NCI-H1436 (cell line): ENCODE results near the gene GXYLT2.
"Not testable (repeated sequence)": the region's sequence is repeated elsewhere in the genome, so short reads cannot be mapped to it uniquely, and the experiment has no call there.

ENCODE experiments used
- DNase-seq: peaks from one replicate; lab custom pipeline; 2025; lab: John Stamatoyannopoulos, UW

Gene GXYLT2

DNA sequence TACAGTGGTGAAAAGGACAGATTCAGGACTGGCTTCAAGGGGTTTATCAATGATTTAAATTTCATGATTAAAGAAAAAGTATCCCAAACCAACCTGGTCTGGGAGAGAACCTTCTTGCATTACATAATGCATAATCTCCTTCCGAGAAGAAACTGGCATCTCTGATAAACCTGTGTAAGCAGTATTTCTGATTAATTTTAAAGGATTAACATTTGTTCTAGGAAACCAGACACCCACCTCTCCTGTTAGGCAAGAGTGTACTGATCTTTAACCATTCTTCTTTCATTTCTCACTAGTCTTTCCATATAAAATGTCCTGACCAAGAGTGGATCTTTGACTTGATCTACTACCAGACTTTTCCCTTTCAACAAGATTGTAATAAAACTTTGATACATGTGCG, 85.9 kb downstream of the GXYLT2 start:
- DNase-seq, result no peak

DNA sequence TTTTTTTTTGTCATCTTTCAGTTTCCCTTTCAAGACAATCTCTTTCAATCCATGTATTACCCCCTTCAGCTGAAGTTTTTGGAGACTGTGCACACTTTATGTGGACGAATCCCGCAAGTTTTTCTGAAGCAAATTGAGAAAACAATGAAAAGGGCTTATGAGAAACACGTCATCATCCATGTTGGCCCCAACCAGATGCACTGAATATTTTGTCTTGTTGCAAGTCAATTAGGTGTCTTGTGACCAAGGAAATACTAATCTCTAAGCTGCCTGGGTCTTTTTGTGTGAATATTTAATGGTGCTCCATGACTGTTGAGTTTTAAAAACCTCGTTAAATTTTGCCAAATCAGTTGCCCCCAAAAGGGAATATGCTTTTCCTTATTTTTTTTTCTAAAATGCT, 87.1 kb downstream of the GXYLT2 start:
- no peak for DNase-seq

DNA sequence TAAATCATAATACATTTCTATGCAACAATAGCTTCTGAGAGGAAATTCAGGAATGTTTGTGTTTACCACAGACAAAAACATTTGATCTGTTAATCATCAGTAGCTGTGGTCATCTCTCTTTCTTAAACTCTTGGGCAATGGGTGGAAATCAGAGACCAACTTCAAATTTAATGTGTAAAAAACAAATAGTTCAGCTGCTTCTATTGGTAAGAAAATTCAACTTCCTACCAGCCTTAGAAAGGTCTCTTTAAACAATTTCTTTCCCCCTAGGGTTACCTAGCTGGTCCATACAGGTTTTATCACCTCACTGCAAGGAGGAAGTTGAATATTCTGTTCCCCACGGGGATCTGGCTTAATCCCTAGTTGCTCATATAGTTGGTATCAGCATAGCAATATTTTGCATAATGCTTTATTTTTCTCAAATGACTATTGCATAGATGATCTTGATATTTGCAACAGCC, 88.5 kb downstream of the GXYLT2 start:
- DNase-seq, result no peak

DNA sequence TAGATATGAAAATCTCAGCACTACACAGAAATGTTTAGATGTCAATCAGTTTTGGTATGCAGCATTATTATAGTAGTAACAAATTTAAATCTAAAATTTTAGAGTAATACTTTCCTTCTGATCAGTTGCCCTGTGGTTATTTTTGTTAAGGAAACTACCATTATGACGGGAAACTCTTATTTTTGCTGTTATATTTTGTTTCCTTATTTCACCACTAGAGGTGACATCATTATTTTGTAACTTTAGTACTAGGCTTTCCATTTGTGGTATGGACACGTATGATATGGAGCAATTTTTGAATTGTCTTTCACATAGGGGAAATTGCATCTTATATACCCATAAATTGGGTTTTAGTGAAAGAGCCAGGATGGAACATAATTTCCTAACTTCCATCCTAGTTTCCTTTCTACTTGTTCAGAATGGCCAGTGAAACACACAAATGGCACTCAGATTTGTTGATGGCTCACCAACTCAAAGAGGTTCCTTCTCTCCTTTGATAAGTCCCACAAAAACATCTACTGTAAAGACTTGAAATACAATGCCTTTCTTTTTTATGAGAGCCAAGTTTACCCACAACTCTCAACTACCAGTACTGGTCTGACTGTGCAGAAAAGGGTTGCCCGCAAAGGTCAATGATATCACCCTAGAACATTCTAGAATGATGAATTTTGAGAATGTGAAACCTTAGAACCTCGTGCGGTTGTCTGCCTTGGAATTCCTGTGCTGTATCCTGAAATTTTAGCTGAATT, 89.4 kb downstream of the GXYLT2 start:
- DNase-seq, result no peak

DNA sequence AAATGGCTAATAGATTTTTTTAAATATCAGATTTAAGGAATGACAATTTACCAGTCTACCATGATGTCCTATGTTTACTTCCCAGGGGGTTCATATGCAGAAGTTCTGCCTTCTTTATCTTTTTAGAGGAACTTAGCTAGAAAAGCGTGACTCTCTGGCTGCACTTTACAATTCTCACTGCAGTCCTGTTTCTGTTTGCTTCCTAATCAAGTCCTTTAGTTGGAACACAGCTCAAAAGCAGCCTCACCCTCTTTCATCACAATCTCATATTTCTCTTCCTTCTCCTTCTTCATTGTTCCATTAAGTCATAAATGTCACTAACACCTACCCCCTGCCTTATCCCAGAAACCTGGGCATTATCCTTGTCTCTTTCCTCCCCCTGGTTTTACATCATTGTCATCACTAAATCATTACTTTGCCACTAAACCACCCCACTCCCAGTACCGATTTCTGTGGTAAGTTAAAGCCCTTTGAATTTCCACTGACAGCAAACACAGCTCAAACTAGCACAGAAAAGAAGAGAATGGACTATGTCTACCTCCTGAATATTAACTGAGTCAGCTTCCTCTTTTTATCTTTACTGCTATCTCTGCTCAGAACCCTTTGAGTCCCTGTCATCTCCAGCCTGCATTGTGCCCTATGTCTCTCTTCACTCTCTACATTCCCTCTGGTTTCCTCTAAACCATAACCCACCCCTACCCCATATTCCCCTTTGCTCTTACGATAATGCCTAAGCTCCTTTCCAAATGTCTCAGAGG, 94.9 kb downstream of the GXYLT2 start:
- no peak for DNase-seq

DNA sequence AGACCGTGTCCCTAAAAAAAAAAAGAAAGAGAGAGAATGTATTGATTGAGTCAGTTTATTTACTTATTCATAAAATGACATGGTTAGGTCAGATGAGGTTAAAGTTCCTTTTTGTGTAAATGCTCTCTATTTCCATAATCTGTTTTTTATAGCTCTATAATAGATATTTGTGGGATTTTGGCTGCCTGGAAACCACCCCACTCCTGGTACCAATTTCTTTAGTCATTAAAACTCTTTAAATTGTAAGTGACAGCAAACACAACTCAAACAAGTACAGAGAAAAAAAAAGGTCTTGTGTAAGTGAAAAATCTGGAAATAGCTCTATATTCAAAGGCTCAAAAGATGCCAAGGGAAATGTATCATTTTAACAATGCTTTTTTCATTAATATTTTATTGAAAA, 97.7 kb downstream of the GXYLT2 start:
- DNase-seq, result no peak

DNA sequence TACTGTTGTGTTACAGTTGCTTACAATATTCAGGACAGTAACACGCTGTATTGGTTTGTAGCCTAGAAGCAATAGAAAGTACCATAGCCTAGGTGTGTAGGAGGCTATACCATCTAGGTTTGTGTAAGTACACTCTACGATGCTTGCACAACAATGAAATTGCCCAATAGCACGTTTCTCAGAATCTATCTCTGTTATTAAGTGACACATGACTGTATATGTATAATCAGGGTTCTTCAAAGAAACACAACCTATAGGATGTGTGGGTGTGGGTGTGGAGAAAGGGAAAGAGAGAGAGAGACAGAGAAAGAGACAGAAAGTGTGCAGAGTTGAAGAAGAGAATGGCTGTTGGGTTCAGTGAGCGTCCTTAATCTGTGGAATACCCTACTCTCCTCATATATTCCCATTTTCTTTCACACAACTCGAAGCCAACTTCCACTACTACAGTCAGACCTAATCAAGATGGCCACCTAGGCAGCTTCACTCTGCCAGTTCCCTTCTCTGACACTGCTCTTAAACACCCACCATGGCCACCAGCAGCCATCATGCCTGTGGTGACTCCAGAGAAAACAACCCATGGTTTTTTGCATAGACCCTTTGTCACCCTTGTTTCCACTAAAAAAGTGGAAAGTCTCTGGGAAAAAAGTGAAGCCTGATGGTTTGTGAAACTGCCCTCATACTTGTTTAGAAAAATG, 103.0 kb downstream of the GXYLT2 start:
- no peak for DNase-seq

DNA sequence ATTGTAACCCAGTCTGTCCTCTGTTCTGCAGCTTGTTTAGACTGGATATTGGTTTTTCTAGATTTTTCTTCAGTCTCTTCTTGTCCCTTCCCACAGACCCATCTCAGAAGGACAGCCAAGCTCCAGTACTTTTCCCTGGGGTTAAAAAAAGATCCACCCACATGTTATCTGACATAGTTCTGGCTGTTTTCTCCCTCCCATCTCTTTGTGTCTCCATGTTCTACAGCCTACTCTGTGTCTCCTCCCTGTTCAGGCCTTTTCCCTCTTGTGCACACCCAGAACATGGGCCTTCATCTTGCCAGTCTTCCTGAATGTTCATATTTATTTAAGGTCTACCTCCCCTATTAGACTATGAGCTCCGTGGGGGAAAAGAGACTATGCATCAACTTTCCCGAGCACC, 103.7 kb downstream of the GXYLT2 start:
- DNase-seq, result no peak

DNA sequence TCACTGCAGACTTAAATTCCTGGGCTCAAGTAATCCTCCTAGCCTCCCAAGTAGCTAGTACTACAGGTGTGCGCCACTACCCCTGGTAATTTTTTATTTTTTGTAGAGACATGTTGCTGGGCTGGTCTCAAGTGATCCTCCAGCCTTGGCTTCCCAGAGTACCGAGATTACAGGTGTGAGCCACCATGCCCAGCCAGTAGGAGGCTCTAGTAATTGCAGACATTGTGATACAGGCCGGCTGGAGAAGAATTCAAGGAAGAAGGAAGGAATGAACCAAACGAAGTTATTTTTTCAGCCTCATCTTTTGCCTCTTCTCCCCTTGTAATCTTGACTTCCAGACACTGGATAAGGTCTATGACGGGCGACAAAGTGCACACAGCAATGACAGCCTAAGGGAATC, 105.5 kb downstream of the GXYLT2 start:
- no peak for DNase-seq

DNA sequence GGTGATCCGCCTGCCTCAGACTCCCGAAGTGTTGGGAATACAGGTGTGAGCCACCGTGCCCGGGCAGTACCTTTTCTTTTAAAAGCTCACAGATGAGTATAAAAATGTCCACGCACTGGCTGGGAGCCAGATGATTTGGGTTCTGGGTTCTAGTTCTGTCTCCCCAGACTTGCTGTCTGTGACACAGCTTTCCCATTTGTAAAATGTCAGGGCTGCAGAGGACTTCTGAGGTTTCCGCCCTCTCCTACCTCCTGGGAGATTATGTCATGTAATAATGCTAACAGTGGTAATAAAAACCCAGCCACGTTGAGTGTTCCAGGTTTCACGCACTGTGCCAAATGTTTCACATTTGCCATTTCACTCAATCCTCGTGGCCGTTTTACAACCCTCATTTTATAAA, 107.5 kb downstream of the GXYLT2 start:
- no peak for DNase-seq

DNA sequence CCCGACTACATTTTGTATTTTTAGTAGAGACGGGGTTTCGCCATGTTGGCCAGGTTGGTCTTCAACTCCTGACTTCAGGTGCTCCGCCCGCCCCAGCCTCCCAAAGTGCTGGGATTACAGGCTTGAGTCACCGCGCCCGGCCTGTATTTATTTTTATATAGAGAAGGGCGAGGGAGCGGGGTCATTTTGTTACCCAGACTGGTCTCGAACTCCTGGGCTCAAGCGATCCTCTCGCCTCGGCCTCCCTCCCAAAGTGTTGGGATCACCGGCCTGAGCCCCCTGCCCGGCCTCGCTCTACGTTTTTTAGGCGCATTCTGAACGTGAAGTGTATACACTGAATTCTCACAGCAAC, 108.3 kb downstream of the GXYLT2 start:
- no peak for DNase-seq

DNA sequence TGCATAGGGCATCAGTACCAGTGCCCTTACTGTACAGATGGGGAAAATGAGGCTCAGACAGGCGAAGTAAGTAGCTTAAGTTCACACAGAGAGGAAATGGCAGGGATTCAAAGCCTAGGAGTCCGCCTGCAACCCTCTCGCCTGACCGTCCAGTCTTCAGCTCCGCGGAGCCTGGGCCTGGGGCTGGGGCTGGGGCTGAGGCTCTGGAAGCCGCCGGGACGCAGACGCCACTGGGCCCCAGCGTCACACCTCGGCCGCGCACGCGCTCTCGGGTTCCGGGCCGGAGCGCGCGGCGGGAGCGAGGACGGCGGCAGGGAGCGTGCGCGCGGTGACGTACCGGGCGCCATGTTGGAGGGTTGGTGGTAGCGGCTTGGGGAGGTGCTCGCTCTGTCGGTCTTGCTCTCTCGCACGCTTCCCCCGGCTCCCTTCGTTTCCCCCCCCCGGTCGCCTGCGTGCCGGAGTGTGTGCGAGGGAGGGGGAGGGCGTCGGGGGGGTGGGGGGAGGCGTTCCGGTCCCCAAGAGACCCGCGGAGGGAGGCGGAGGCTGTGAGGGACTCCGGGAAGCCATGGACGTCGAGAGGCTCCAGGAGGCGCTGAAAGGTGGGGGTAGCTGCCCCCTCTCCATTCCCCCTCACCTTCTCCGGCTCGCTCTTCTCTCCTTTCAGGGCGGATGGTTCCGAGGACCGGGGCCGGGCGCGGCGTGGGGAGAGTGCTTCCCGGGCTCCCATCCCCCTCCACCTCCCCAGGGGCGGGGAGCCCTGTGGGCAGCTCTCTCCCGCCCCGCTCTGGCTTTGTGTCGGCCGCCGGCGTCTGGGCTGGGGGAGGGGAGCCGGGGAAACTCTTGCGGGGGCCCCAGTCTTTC, 108.9 kb downstream of the GXYLT2 start, which contains the start of gene PPP4R2:
Gene PPP4R2, plus strand, starts transcription at position 339 of the 861 bp plus-strand sequence. Its CDS starts 227 bp downstream, at position 566.
- peak; percentile 63 for DNase-seq

DNA sequence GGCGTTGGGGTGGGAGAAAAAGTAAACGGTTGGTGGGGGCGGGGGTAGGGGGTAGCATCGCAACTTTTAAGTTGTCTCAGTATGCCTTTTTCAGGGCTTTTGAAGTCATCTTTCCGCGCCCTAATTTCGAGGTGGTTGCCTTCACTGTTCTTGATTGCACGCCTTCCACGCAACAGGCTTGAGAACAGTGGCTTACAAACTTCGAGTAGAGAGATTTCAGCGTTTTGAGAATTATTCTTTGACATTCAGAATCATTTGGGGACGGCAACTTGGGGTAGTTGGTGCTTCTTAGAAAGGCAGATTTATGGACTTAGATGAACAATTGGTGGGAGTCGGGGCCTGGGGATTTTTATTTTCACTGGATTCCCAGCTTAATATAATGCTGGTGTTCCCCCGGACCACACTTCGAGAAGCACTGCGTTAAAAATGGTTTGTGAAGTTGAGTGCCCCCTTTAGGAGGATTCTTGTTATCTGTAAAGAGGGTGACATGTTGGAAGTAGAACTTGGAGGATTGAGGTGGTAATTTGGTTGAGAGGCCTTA, 109.6 kb downstream of the GXYLT2 start:
- peak; percentile 17 for DNase-seq

DNA sequence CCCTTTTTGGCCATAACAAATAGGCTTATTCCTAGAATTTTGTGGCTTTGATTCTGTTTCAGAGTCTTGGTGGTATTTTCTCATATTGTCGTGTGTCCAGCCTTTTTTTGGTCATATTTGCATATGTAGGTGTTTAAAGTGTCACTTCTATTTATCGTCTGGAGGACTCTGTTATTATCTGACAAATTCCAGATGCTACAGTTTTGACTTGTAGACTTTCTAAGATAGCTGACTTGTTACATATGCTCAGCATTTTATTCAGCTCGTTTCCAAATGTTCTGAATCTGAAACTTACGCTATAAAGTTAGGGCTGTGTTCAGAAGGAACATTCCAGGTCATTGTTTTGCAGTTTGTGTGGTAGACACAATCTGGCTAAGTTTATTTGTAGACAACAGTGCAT, 110.6 kb downstream of the GXYLT2 start:
- no peak for DNase-seq

DNA sequence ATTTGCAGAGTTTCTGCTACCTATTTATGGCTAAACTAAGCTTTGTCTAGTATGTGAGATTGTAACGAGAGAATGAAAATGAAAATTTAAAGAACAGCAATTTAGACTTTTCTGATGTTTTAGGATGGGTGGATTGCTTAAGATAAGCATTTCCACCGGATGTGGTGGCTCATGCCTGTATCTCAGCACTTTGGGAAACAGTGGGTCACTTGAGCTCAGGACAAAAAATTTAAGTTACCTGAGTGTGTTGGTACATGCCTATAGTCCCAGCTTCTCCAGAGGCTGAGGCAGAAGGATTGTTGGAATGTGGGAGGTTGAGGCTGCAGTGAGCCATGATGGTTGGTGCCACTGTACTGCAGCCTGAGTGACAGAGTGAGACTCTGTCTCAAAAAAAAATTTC, 112.1 kb downstream of the GXYLT2 start:
- DNase-seq, result no peak

DNA sequence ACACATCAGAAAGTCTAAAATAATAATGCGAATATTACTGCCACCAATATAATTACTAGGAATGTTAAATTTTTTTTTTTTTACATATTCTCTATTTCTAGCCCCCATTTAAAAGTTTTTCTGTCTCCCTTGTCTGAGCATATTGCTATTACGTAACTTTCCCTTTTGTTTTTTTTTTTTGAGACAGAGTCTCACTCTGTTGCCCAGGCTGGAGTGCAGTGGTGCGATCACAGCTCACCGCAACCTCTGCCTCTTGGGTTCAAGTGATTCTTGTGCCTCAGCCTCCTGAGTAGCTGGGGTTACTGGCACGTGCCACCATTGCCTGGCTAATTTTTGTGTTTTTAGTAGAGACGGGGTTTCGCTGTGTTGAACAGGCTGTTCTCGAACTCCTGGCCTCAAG, 115.2 kb downstream of the GXYLT2 start:
- not testable (repeated sequence) for DNase-seq

DNA sequence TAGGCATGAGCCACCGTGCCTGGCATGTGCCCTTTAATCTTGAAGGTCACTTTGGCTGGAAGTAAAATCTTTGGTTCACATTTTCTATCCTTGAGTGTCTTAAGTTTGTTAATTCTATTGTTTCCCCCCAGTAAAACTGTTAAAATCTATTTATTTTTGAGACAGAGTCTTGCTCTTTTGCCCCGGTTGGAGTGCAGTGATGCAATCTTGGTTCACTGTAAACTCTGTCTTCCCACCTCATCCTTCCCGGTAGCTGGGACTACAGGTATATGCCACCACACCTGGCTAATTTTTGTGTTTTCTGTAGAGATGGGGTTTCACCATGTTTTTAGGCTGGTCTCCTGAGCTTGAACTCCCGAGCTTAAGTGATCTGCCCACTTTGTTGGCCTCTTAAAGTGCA, 116.5 kb downstream of the GXYLT2 start:
- DNase-seq, result no peak

DNA sequence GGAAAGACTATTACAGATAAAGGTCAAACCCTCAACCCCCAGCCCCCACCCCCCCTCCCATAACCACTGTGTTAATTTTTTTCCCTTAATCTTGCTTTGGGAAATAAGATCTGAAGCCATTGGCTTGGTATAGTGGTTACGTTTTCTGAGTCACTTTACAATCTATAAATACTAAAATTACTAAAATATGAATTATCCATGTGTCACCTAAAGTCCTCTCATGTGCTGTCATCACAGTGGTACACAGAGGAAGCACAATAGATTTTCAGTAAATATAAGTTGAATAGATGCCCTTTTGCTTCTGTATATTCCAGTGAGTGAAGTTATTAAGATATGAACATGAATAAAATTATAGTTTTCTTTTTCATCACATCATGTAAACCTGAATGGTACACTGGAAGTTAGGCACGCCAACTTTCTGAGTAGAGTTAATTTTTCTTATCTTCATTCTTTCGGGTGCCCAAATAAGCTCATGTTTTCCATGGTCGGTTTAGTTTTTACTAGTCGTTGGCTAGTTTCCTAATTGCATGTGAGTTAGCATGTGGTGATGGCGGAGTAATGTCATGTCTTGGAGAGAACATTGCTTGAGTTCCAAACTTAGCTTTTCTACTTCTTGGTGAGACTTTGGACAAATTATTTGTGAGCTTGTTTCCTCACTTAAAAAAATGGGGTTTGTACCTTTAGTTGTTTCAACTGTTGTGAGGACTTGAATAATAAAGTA, 120.3 kb downstream of the GXYLT2 start:
- no peak for DNase-seq

DNA sequence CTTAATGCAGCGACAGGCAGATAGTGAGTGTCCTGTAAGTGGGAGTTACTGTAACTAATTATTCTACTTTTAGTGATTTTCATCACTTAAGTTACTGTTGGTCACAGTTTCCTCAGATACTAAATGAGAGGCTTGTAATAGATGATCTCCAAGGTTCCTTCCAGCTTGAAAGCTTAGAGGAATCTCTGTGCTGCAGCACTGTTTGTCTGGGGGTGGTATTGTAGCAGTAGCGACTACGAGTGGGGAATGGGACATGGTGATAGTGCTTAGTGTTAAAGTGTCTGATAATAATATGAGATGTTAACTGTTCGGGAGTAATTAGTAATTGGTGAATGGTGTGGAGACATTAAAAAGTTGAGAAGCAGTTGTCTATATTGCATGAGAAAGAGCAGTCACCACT, 121.2 kb downstream of the GXYLT2 start:
- no peak for DNase-seq

DNA sequence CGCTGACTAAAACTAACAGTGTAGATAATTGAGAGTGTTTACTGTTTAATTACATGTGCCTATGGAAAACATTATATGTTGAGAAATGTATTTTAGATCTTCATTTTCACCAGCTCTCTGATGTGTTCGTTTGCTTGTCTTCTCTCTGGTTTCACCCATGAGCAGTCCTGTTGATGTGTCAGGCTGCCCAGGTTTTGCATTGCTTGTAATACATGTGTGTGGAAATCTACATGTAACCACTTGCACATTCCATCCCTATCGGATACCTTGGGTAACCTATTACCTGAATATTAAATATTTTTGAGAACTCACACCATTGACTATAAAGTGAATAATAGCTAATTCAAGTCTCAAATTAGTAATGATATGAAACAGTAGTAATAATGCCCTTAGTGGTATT, 121.9 kb downstream of the GXYLT2 start:
- DNase-seq, result no peak

DNA sequence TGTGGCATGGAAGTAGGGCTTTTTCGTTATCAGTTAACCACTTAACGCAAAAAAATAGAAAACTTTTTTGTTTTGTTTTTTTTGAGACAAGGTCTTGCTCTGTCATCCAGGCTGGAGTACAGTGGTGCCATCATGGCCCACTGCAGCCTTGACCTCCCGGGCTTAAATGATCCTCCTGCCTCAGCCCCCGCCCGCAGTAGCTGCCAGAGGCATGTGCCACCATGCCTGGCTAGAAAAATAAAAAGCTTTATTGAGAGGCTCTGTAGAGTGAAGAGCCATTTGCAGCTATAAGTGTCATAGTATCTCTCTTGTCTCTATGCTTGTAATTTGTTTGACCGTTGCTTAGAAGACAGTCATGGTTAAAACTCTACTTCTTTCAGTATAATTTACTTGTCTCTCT, 122.3 kb downstream of the GXYLT2 start:
- no peak for DNase-seq
